Spleen (tissue), 7 donors: ENCODE measurements around the gene C11orf24.

Experiments used
- CTCF ChIP-seq, 11 experiments: fragments of 200-600 bp in 7 of 11; fragments of 450-650 bp in 4 of 11; sonication (generic) in 4 of 11; IDR thresholded peaks in 8 of 11; conservative IDR thresholded peaks in 3 of 11; 1 replicate in 7 of 11; 2 replicates in 4 of 11; pipeline versions ENCODE4 v1.4.0 to v1.8.0; 2016 to 2021; ENCODE audit warnings: antibody characterized with exemption in 11 of 11, inconsistent platforms in 4 of 11, mild to moderate bottlenecking in 1 of 11
- POLR2A ChIP-seq, 3 donors: fragments of 450-650 bp; IDR thresholded peaks; one replicate each; pipeline ENCODE4 v1.5.1; 2017; ENCODE audit warnings: antibody characterized with exemption in 3 of 3, mild to moderate bottlenecking in 1 of 3
- POLR2AphosphoS5 ChIP-seq, 3 donors: sonication (generic); formaldehyde crosslinking; IDR thresholded peaks; one replicate each; pipeline ENCODE4 v1.5.1; 2017; ENCODE audit warnings: antibody characterized with exemption in 3 of 3
- donor health status: DM: no; HTN: no; CAD: no; lungs with moderate emphysema.
- donor health status: DM: no; HTN: no; CAD: no.
- donor health status: DM: no; HTN: no; CAD: no.

GRCh38 chr11:68264741-68265540 is 6.8 kb downstream of the C11orf24 start:
- TF ChIP-seq CTCF (IDR thresholded peaks at IDR 0.05 in 8 of 11, conservative IDR thresholded peaks at IDR 0.05 in 3 of 11), result no peak
- TF ChIP-seq POLR2A (IDR thresholded peaks at IDR 0.05), result no peak
- TF ChIP-seq POLR2AphosphoS5 (IDR thresholded peaks at IDR 0.05), result no peak
